HG03039 (cell line): ENCODE data around the gene ATG7.
"Not testable (repeated sequence)": the region's sequence is repeated elsewhere in the genome, so short reads cannot be mapped to it uniquely, and the experiment has no call there.

ENCODE experiments used
- ATAC-seq: cut with Tn5 transposase; IDR thresholded peaks from one replicate; pipeline ENCODE4 v1.9.1; 2021; ENCODE audit warnings: mild to moderate bottlenecking, moderate library complexity; ENCODE audit not compliant: unreplicated experiment

The ATG7 gene

GRCh38 chr3:11348877-11349276 is 76.7 kb downstream of the ATG7 start:
- not testable (repeated sequence) for ATAC-seq

- no peak for ATAC-seq
Observed at GRCh38 chr3:11349446-11349845, 77.2 kb downstream of the ATG7 start.

GRCh38 chr3:11350374-11350773 is 78.2 kb downstream of the ATG7 start:
- ATAC-seq: no peak

GRCh38 chr3:11351451-11351850 is 79.3 kb downstream of the ATG7 start:
- no peak for ATAC-seq

GRCh38 chr3:11356269-11356668 is 84.1 kb downstream of the ATG7 start:
- no peak for ATAC-seq

GRCh38 chr3:11362600-11362999 is 90.4 kb downstream of the ATG7 start:
- ATAC-seq: no peak

- no peak for ATAC-seq
Observed at GRCh38 chr3:11363715-11364114, 91.5 kb downstream of the ATG7 start.

- ATAC-seq: no peak
Observed at GRCh38 chr3:11364181-11364580, 92.0 kb downstream of the ATG7 start.

- no peak for ATAC-seq
Observed at GRCh38 chr3:11367143-11367693, 95.0 kb downstream of the ATG7 start.

- ATAC-seq: no peak
Observed at GRCh38 chr3:11370191-11370590, 98.0 kb downstream of the ATG7 start.

- ATAC-seq: no peak
Observed at GRCh38 chr3:11370966-11371365, 98.8 kb downstream of the ATG7 start.

- no peak for ATAC-seq
Observed at GRCh38 chr3:11371747-11372146, 99.5 kb downstream of the ATG7 start.

GRCh38 chr3:11373235-11373634 is 101.0 kb downstream of the ATG7 start:
- no peak for ATAC-seq

GRCh38 chr3:11373654-11374053 is 101.5 kb downstream of the ATG7 start:
- no peak for ATAC-seq

GRCh38 chr3:11375333-11376088 is 103.3 kb downstream of the ATG7 start:
- ATAC-seq: no peak

- no peak for ATAC-seq
Observed at GRCh38 chr3:11377719-11378118, 105.5 kb downstream of the ATG7 start.

GRCh38 chr3:11379238-11379823 is 107.1 kb downstream of the ATG7 start:
- ATAC-seq: no peak

GRCh38 chr3:11379824-11380701 is 107.9 kb downstream of the ATG7 start:
- no peak for ATAC-seq

- ATAC-seq: no peak
Observed at GRCh38 chr3:11381141-11381540, 108.9 kb downstream of the ATG7 start.

- no peak for ATAC-seq
Observed at GRCh38 chr3:11381563-11381962, 109.4 kb downstream of the ATG7 start.

- no peak for ATAC-seq
Observed at GRCh38 chr3:11382146-11382745, 110.0 kb downstream of the ATG7 start.
